ENCODE measurements around the gene GP1BB.

The GP1BB gene

DNA sequence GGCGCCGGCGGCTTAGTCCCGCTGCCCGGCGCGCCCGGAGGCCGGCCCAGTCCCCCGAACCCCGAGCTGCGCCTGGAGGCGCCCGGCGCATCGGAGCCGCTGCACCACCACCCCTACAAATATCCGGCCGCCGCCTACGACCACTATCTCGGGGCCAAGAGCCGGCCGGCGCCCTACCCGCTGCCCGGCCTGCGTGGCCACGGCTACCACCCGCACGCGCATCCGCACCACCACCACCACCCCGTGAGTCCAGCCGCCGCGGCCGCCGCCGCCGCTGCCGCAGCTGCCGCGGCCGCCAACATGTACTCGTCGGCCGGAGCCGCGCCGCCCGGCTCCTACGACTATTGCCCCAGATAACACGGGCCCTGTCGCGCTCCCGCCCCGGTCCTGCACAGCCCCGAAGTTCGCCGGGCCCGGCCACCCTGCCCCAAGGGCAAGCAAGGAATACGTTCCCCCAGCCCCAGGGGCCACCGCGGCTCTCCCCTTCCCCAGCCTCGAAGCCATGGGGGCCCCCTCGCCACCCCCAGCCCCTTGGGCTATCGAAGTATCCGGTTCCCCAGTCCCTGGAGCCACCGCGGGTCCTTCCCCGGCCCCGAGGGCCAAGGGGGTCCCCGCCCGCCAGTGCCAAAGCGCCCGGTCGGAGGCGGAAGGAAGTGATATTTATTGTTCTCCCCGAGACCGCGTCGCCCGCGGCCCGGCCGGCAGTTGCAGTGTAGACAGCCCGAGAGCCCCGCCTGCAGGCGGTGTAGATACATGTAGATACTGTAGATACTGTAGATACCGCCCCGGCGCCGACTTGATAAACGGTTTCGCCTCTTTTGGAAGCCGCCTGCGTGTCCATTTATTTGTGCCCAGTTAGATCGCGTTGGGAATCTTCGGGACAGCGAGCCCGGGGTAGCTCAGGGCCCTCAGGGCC is 43.4 kb downstream of the GP1BB start:
- no peak for DNase-seq (ENCODE audit: low read depth)

DNA sequence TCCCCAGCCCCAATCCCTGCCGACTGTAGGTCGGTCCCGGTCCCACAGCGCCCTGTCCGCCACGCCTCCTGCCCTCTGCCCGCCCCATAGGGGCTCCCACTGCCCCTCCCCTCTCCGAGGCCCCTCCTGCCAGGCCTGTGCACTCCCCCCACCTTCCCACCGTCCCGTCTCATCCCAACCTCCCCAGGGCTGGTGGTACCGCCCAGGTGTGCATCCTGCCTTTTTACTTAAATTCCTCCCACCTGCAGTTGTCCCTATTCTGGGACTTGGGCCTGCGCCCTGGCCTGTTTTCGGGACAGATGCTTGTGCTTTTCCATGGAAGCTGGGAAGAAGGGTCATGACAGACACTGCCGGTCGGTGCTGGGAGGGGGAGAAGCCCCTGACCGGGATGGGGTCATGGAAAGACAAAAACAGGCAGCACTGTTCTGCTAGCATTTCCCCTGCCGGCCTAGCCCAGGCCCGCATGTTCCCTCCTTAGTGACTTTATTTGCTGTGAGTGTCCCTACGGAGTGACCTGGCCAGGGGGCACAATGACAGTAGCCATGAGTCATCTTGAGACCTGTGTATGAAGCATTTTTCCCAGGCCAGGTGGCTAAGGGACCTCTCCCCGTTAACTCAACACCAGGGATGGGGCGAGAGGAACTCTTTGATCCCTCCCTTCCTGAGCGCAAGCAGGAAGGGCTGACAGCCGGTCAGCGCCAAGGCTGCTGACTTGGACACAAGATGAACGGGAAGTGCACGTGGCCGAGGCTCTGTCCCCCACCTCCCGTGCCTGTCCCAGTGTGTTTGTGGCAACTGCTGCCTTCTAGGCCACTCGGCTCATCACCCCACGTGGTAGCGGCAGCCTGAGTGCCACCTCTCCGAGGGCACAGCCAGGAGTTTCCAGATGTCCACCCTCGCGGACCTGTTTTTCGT is 44.3 kb downstream of the GP1BB start:
- no peak for DNase-seq (ENCODE audit: low read depth)

GRCh38 chr22:19769393-19769715 is 46.0 kb downstream of the GP1BB start:
- no peak for DNase-seq (ENCODE audit: low read depth)

DNA sequence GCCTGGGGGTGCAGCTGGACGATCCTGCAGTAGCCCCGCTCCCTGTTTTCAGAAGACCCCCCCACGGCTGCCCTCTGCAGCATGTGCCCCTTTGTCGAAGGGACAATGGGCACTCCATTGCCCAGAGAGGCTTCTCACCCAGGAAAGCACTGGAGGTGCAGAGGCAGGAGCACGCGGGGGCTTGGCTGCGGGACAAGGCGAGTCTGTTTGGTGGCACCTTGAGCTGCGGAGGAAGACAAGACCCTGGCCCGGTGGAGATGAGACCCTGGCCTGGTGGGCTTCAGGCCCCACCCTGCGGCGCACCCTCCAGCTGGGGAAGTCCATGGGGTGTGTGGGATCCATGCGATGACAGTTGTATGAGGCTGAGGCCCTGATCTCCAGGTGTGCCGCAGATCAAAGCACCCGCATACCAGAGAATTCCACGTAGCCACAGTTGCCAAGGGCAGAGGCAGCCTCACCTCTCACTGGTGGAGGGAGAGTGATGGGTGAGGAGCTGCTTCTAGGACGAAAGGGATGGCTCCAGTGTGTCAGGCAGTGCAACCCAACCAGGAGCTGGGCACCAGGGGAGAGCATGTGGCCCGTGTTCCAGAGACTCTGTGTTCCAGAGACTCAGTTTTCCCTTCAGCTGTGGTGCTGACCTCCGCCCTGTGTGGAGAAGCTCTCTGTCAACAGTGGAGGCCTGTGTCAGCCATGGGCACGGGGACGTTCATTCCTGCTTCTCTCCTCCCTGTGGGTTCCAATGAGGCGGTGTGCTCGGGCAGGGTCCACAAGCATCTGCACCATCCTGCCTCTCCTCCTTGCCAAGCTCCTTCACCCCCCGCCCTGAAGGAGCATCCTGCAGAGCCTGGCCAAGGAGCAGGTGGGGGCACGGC is 47.2 kb downstream of the GP1BB start:
- no peak for DNase-seq (ENCODE audit: low read depth)

GRCh38 chr22:19772422-19772672 is 49.0 kb downstream of the GP1BB start:
- no peak for DNase-seq (ENCODE audit: low read depth)

- no peak for DNase-seq (ENCODE audit: low read depth)
Observed at GRCh38 chr22:19772673-19773469, 49.5 kb downstream of the GP1BB start.

GRCh38 chr22:19773470-19774040 is 50.2 kb downstream of the GP1BB start:
- DNase-seq (ENCODE audit: low read depth), result no peak

All from stimulated activated CD8-positive, alpha-beta memory T cell treated with anti-CD3 and anti-CD28 coated beads, Interleukin-15, amount 100 ng/mL, for 24 hours (primary cell).